Measurements from ENCODE around the gene LRP5. TPM values are rescaled to one million over a fixed set of nuclear protein-coding genes. Genes with fewer than 3 reads are reported as not detected.
"Not testable (repeated sequence)": the region's sequence is repeated elsewhere in the genome, so short reads cannot be mapped to it uniquely, and the experiment has no call there.

LRP5 gene
- total RNA-seq, 1 experiment from 2014 or later, result 0.07 TPM

- Histone ChIP-seq H3K4me3 (ENCODE audit: low read length) (no peak overlapping the region), H3K4me1 (ENCODE audit: low read length) (no peaks in the 10 kb centered on the region), H3K27ac (ENCODE audit: low read length) (no peak overlapping the region), H2AFZ (ENCODE audit: low read length) (no peak overlapping the region), H4K20me1 (ENCODE audit: insufficient read depth, low read depth, low read length) (no peaks in the 10 kb centered on the region), H3K9me3 (ENCODE audit: low read length) (no peaks in the 10 kb centered on the region), H3K27me3 (ENCODE audit: low read length) (no peaks in the 10 kb centered on the region), H3K79me2 (ENCODE audit: low read length) (no peaks in the 10 kb centered on the region), H3K36me3 (ENCODE audit: insufficient read depth, low read length) (no peaks in the 10 kb centered on the region), H3K9me2 (replicated peaks; ENCODE audit: insufficient read depth, low read length) (no peaks in the 10 kb centered on the region), H3K9ac (ENCODE audit: low read length) (no peak overlapping the region), H3K4me2 (ENCODE audit: low read depth, low read length, poor library complexity, severe bottlenecking) (no peak overlapping the region)
- no peak for DNase-seq
Observed at GRCh38 chr11:68392822-68393221, 80.4 kb downstream of the LRP5 start.

GRCh38 chr11:68396516-68396915 lies 84.1 kb downstream of the LRP5 start:
- no peaks in the 10 kb centered on the region for H3K27me3 ChIP-seq (ENCODE audit: low read length)
- H3K79me2 ChIP-seq (ENCODE audit: low read length), result no peaks in the 10 kb centered on the region
- no peaks in the 10 kb centered on the region for H3K36me3 ChIP-seq (ENCODE audit: insufficient read depth, low read length)
- H3K9ac ChIP-seq (ENCODE audit: low read length), result no peak overlapping the region
- no peaks in the 10 kb centered on the region for H3K9me3 ChIP-seq (ENCODE audit: low read length)
- H3K4me3 ChIP-seq (ENCODE audit: low read length), result no peak overlapping the region
- no peak for DNase-seq
- H2AFZ ChIP-seq (ENCODE audit: low read length), result no peak overlapping the region
- no peaks in the 10 kb centered on the region for H3K9me2 ChIP-seq (replicated peaks; ENCODE audit: insufficient read depth, low read length)
- H3K27ac ChIP-seq (ENCODE audit: low read length), result no peak overlapping the region
- no peaks in the 10 kb centered on the region for H3K4me1 ChIP-seq (ENCODE audit: low read length)
- H3K4me2 ChIP-seq (ENCODE audit: low read depth, low read length, poor library complexity, severe bottlenecking), result no peak overlapping the region
- H4K20me1 ChIP-seq (ENCODE audit: insufficient read depth, low read depth, low read length), result no peaks in the 10 kb centered on the region

- H3K79me2 ChIP-seq (ENCODE audit: low read length), result no peaks in the 10 kb centered on the region
- no peaks in the 10 kb centered on the region for H3K9me3 ChIP-seq (ENCODE audit: low read length)
- H4K20me1 ChIP-seq (ENCODE audit: insufficient read depth, low read depth, low read length), result no peaks in the 10 kb centered on the region
- no peak overlapping the region for H3K4me3 ChIP-seq (ENCODE audit: low read length)
- no peaks in the 10 kb centered on the region for H3K9me2 ChIP-seq (replicated peaks; ENCODE audit: insufficient read depth, low read length)
- no peak overlapping the region for H3K4me2 ChIP-seq (ENCODE audit: low read depth, low read length, poor library complexity, severe bottlenecking)
- no peak overlapping the region for H2AFZ ChIP-seq (ENCODE audit: low read length)
- H3K9ac ChIP-seq (ENCODE audit: low read length), result no peak overlapping the region
- no peaks in the 10 kb centered on the region for H3K27me3 ChIP-seq (ENCODE audit: low read length)
- H3K36me3 ChIP-seq (ENCODE audit: insufficient read depth, low read length), result no peaks in the 10 kb centered on the region
- no peak for DNase-seq
- H3K27ac ChIP-seq (ENCODE audit: low read length), result no peak overlapping the region
- no peaks in the 10 kb centered on the region for H3K4me1 ChIP-seq (ENCODE audit: low read length)
Observed at GRCh38 chr11:68397256-68397655, 84.9 kb downstream of the LRP5 start.

- no peaks in the 10 kb centered on the region for H3K9me3 ChIP-seq (ENCODE audit: low read length)
- H3K79me2 ChIP-seq (ENCODE audit: low read length), result no peaks in the 10 kb centered on the region
- no peaks in the 10 kb centered on the region for H3K27me3 ChIP-seq (ENCODE audit: low read length)
- H3K9me2 ChIP-seq (replicated peaks; ENCODE audit: insufficient read depth, low read length), result no peaks in the 10 kb centered on the region
- no peak overlapping the region for H2AFZ ChIP-seq (ENCODE audit: low read length)
- no peak overlapping the region for H3K4me2 ChIP-seq (ENCODE audit: low read depth, low read length, poor library complexity, severe bottlenecking)
- DNase-seq, result no peak
- H4K20me1 ChIP-seq (ENCODE audit: insufficient read depth, low read depth, low read length), result no peaks in the 10 kb centered on the region
- no peak overlapping the region for H3K4me3 ChIP-seq (ENCODE audit: low read length)
- no peaks in the 10 kb centered on the region for H3K36me3 ChIP-seq (ENCODE audit: insufficient read depth, low read length)
- H3K9ac ChIP-seq (ENCODE audit: low read length), result no peak overlapping the region
- no peak overlapping the region for H3K27ac ChIP-seq (ENCODE audit: low read length)
- no peaks in the 10 kb centered on the region for H3K4me1 ChIP-seq (ENCODE audit: low read length)
Observed at GRCh38 chr11:68398995-68399851, 86.8 kb downstream of the LRP5 start.

GRCh38 chr11:68399916-68400315 lies 87.5 kb downstream of the LRP5 start:
- Histone ChIP-seq H3K27ac (ENCODE audit: low read length) (no peak overlapping the region), H3K9me3 (ENCODE audit: low read length) (no peaks in the 10 kb centered on the region), H4K20me1 (ENCODE audit: insufficient read depth, low read depth, low read length) (no peaks in the 10 kb centered on the region), H3K4me3 (ENCODE audit: low read length) (no peak overlapping the region), H2AFZ (ENCODE audit: low read length) (no peak overlapping the region), H3K4me1 (ENCODE audit: low read length) (no peaks in the 10 kb centered on the region), H3K4me2 (ENCODE audit: low read depth, low read length, poor library complexity, severe bottlenecking) (no peak overlapping the region), H3K27me3 (ENCODE audit: low read length) (no peaks in the 10 kb centered on the region), H3K9me2 (replicated peaks; ENCODE audit: insufficient read depth, low read length) (no peaks in the 10 kb centered on the region), H3K79me2 (ENCODE audit: low read length) (no peaks in the 10 kb centered on the region), H3K9ac (ENCODE audit: low read length) (no peak overlapping the region), H3K36me3 (ENCODE audit: insufficient read depth, low read length) (no peaks in the 10 kb centered on the region)
- DNase-seq, result no peak

GRCh38 chr11:68400584-68400983 lies 88.2 kb downstream of the LRP5 start:
- not testable (repeated sequence) for H3K36me3 ChIP-seq (ENCODE audit: insufficient read depth, low read length); H3K4me2 ChIP-seq (ENCODE audit: low read depth, low read length, poor library complexity, severe bottlenecking); H2AFZ ChIP-seq (ENCODE audit: low read length); H3K9ac ChIP-seq (ENCODE audit: low read length); H4K20me1 ChIP-seq (ENCODE audit: insufficient read depth, low read depth, low read length); H3K27me3 ChIP-seq (ENCODE audit: low read length); H3K4me3 ChIP-seq (ENCODE audit: low read length); H3K9me2 ChIP-seq (replicated peaks; ENCODE audit: insufficient read depth, low read length); H3K9me3 ChIP-seq (ENCODE audit: low read length); DNase-seq; H3K4me1 ChIP-seq (ENCODE audit: low read length); H3K27ac ChIP-seq (ENCODE audit: low read length); H3K79me2 ChIP-seq (ENCODE audit: low read length)

GRCh38 chr11:68401856-68402255 lies 89.5 kb downstream of the LRP5 start:
- DNase-seq, result no peak

GRCh38 chr11:68402355-68403031 lies 90.1 kb downstream of the LRP5 start:
- H3K4me3 ChIP-seq (ENCODE audit: low read length), result no peak overlapping the region
- H3K36me3 ChIP-seq (ENCODE audit: insufficient read depth, low read length), result no peaks in the 10 kb centered on the region
- no peaks in the 10 kb centered on the region for H4K20me1 ChIP-seq (ENCODE audit: insufficient read depth, low read depth, low read length)
- no peak overlapping the region for H3K27ac ChIP-seq (ENCODE audit: low read length)
- no peaks in the 10 kb centered on the region for H3K9me3 ChIP-seq (ENCODE audit: low read length)
- H2AFZ ChIP-seq (ENCODE audit: low read length), result no peak overlapping the region
- no peaks in the 10 kb centered on the region for H3K9me2 ChIP-seq (replicated peaks; ENCODE audit: insufficient read depth, low read length)
- no peak overlapping the region for H3K4me2 ChIP-seq (ENCODE audit: low read depth, low read length, poor library complexity, severe bottlenecking)
- DNase-seq, result peak; percentile 59
- no peaks in the 10 kb centered on the region for H3K4me1 ChIP-seq (ENCODE audit: low read length)
- no peaks in the 10 kb centered on the region for H3K79me2 ChIP-seq (ENCODE audit: low read length)
- H3K27me3 ChIP-seq (ENCODE audit: low read length), result no peaks in the 10 kb centered on the region
- no peak overlapping the region for H3K9ac ChIP-seq (ENCODE audit: low read length)

More at GRCh38 chr11:68401856-68402255, 89.5 kb downstream of the LRP5 start:
- Histone ChIP-seq H2AFZ (ENCODE audit: low read length) (no peak overlapping the region), H3K4me3 (ENCODE audit: low read length) (no peak overlapping the region), H3K27me3 (ENCODE audit: low read length) (no peaks in the 10 kb centered on the region), H3K4me1 (ENCODE audit: low read length) (no peaks in the 10 kb centered on the region), H4K20me1 (ENCODE audit: insufficient read depth, low read depth, low read length) (no peaks in the 10 kb centered on the region), H3K36me3 (ENCODE audit: insufficient read depth, low read length) (no peaks in the 10 kb centered on the region), H3K9me2 (replicated peaks; ENCODE audit: insufficient read depth, low read length) (no peaks in the 10 kb centered on the region), H3K9me3 (ENCODE audit: low read length) (no peaks in the 10 kb centered on the region), H3K9ac (ENCODE audit: low read length) (no peak overlapping the region), H3K79me2 (ENCODE audit: low read length) (no peaks in the 10 kb centered on the region), H3K27ac (ENCODE audit: low read length) (no peak overlapping the region), H3K4me2 (ENCODE audit: low read depth, low read length, poor library complexity, severe bottlenecking) (no peak overlapping the region)

Measured in Karpas-422 (cell line).